Measurements from ENCODE around the gene UBL4A.

DNA sequence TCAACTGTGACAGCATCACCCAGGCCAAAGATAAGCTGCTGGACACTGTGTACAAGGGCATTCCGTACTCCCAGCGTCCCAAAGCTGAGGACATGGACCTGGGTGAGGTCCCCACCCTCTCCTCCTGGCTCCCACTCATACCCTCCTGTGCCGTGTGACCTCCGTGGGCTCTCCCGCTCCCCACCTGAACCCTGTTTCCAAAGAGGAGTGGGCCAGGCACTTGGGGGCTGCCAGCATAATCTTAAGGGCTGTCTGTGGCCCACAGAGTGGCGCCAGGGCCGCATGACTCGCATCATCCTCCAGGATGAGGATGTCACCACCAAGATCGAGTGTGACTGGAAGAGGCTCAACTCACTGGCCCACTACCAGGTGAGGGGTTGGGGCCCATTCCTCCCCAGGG lies 17.3 kb downstream of the UBL4A start:
- TF ChIP-seq E2F8 (IDR thresholded peaks at IDR 0.05; ENCODE audit: low read depth, partially characterized antibody) (no peak), MAFF (IDR thresholded peaks at IDR 0.05; ENCODE audit: low read length) (no peak), NR3C1 (CRISPR knock-in tag; IDR thresholded peaks at IDR 0.05) (no peak), ZNF175 (CRISPR knock-in tag; IDR thresholded peaks at IDR 0.05; ENCODE audit: low read depth) (no peak), E2F5 (CRISPR knock-in tag; IDR thresholded peaks at IDR 0.05) (no peak), PML (IDR thresholded peaks at IDR 0.05; ENCODE audit: low read length) (no peak), SNRNP70 (optimal IDR thresholded peaks at IDR 0.05; ENCODE audit: low read depth, low read length) (no peak), GATAD2A (IDR thresholded peaks at IDR 0.05) (no peak), CHD2 (IDR thresholded peaks at IDR 0.05; ENCODE audit: low read depth, low read length) (no peak), HDAC2 (IDR thresholded peaks at IDR 0.05) (no peak), CTCF (IDR thresholded peaks at IDR 0.05 in 2 of 3, conservative IDR thresholded peaks at IDR 0.05 in 1 of 3; ENCODE audit: insufficient read depth in 2 of 3, low read depth in 1 of 3, low read length in 3 of 3) (no peak)
